A673 (cell line): ENCODE measurements around the gene MAN2A2. TPM values are rescaled to one million over a fixed set of nuclear protein-coding genes. Genes with fewer than 3 reads are reported as not detected.

ENCODE experiments used
- BruUV-seq: library from RNA; stranded (reverse); fragments of 400-500 nt; replicated peaks from 2 replicates; lab custom pipeline; 2021; lab: Mats Ljungman, UMichigan
- CTCF ChIA-PET: fragments of 300-600 bp; sonication (Branson Sonifier 250); formaldehyde crosslinking; loops from one replicate; lab custom pipeline; 2022; ENCODE audit warnings: antibody characterized with exemption; lab: Charles Lee
- POLR2A ChIA-PET: fragments of 300-600 bp; sonication (Branson Sonifier 250); formaldehyde crosslinking; loops from one replicate; lab custom pipeline; 2022; ENCODE audit warnings: antibody characterized with exemption; ENCODE audit not compliant: low non-redundant PET; lab: Charles Lee
- DNase-seq: peaks from one replicate; pipeline ENCODE4 v3.0.0-alpha.2; 2015; ENCODE audit warnings: low spot score
- H3K27ac ChIP-seq: fragments of 200-600 bp; sonication (generic); 2 replicates; pipeline ENCODE4 v1.5.1; 2016; ENCODE audit warnings: mixed run types, low read depth, mild to moderate bottlenecking, mixed read lengths, antibody characterized with exemption, low read length; ENCODE audit not compliant: poor library complexity, severe bottlenecking
- H3K27me3 ChIP-seq: fragments of 200-600 bp; sonication (generic); replicated peaks from 2 replicates; pipeline ENCODE4 v1.6.1; 2017; ENCODE audit warnings: mixed run types, low read depth, mild to moderate bottlenecking, mixed read lengths, antibody characterized with exemption, low read length; ENCODE audit not compliant: insufficient read depth, poor library complexity
- H3K36me3 ChIP-seq: fragments of 200-600 bp; sonication (generic); 2 replicates; pipeline ENCODE4 v1.6.1; 2016; ENCODE audit warnings: mixed run types, mild to moderate bottlenecking, mixed read lengths, antibody characterized with exemption, low read length; ENCODE audit not compliant: insufficient read depth, poor library complexity, severe bottlenecking
- H3K4me1 ChIP-seq: fragments of 200-600 bp; sonication (generic); 2 replicates; pipeline ENCODE4 v1.6.1; 2017; ENCODE audit warnings: mixed run types, mild to moderate bottlenecking, mixed read lengths, antibody characterized with exemption, low read length; ENCODE audit not compliant: insufficient read depth, poor library complexity, severe bottlenecking
- H3K4me3 ChIP-seq: fragments of 200-600 bp; sonication (generic); 2 replicates; pipeline ENCODE4 v1.5.1; 2016; ENCODE audit warnings: low read depth, mixed run types, mild to moderate bottlenecking, mixed read lengths, low read length; ENCODE audit not compliant: poor library complexity, severe bottlenecking
- H3K9me3 ChIP-seq: fragments of 200-600 bp; sonication (generic); 2 replicates; pipeline ENCODE4 v1.6.1; 2016; ENCODE audit warnings: mixed run types, low read depth, mild to moderate bottlenecking, mixed read lengths, antibody characterized with exemption, low read length; ENCODE audit not compliant: poor library complexity, severe bottlenecking
- EZH2 ChIP-seq: fragments of 200-600 bp; sonication (generic); IDR thresholded peaks from 2 replicates; pipeline ENCODE4 v1.6.1; 2017; ENCODE audit warnings: borderline replicate concordance, low read depth, mild to moderate bottlenecking, mixed read lengths, antibody characterized with exemption, low read length; ENCODE audit not compliant: poor library complexity, severe bottlenecking
- intact Hi-C: fragments of 100-400 bp; cut with micrococcal nuclease; formaldehyde crosslinking; loops from one replicate; pipeline ENCODE4 v1.10.0; 2022; ENCODE audit not compliant: unreplicated experiment
- total RNA-seq: library from RNA; stranded (reverse); gene quantifications from 2 replicates; pipeline ENCODE4 v1.2.3, GENCODE V29; 2021
- TF ChIP-seq, protein P1 (sequence below): fragments of 300-800, 200-600 bp; sonication (generic); conservative IDR thresholded peaks from 2 replicates; pipeline ENCODE4 v1.5.1; 2017; ENCODE audit warnings: low read depth, mild to moderate bottlenecking, antibody characterized with exemption, low read length, moderate library complexity, mixed read lengths

MAN2A2 gene
- total RNA-seq, 1 experiment from 2014 or later: 75.7 TPM

GRCh38 chr15:90929246-90930019, 26.3 kb downstream of the MAN2A2 start:
- intact Hi-C loops: loop anchor here (2.0 to 10.0 kb wide), 3 partner anchors 27 to 785 kb away; partner anchors contain the start of gene MAN2A2
- Histone ChIP-seq H3K36me3 (no peaks in the 10 kb centered on the region), H3K9me3 (no peaks in the 10 kb centered on the region), H3K4me3 (peak overlapping the region; percentile 53), H3K27me3 (no peaks in the 10 kb centered on the region), H3K27ac (peak overlapping the region; percentile 86), H3K4me1 (peaks cover 14% of the 10 kb centered on the region)
- ChIA-PET POLR2A (no interaction called here), CTCF (interaction anchor here (1.0 kb wide), 1 partner anchor 27 kb away, joined by 4 read pairs; no protein-coding TSS in a partner anchor)
- TSS peak; percentile 92 for BruUV-seq
- no peak for DNase-seq
- TF ChIP-seq EZH2: no peak
- TF ChIP-seq, protein P1, sequence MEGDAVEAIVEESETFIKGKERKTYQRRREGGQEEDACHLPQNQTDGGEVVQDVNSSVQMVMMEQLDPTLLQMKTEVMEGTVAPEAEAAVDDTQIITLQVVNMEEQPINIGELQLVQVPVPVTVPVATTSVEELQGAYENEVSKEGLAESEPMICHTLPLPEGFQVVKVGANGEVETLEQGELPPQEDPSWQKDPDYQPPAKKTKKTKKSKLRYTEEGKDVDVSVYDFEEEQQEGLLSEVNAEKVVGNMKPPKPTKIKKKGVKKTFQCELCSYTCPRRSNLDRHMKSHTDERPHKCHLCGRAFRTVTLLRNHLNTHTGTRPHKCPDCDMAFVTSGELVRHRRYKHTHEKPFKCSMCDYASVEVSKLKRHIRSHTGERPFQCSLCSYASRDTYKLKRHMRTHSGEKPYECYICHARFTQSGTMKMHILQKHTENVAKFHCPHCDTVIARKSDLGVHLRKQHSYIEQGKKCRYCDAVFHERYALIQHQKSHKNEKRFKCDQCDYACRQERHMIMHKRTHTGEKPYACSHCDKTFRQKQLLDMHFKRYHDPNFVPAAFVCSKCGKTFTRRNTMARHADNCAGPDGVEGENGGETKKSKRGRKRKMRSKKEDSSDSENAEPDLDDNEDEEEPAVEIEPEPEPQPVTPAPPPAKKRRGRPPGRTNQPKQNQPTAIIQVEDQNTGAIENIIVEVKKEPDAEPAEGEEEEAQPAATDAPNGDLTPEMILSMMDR: no peak

GRCh38 chr15:90930861-90931574, 27.9 kb downstream of the MAN2A2 start:
- Histone ChIP-seq H3K27me3 (no peaks in the 10 kb centered on the region), H3K9me3 (no peaks in the 10 kb centered on the region), H3K36me3 (no peaks in the 10 kb centered on the region), H3K4me1 (peaks cover 20% of the 10 kb centered on the region), H3K27ac (peak overlapping the region; percentile 86), H3K4me3 (peak overlapping the region; percentile 96)
- intact Hi-C loops: loop anchor here (2.0 to 10.0 kb wide), 3 partner anchors 28 to 786 kb away; partner anchors contain the start of gene MAN2A2
- no TSS peak for BruUV-seq
- DNase-seq: no peak
- POLR2A ChIA-PET: no interaction called here
- CTCF ChIA-PET: interaction anchor here (0.7 to 2.9 kb wide), 7 partner anchors 28 to 341 kb away, joined by 3 to 9 read pairs (median 5); partner anchors contain the start of gene MAN2A2
- no peak for TF ChIP-seq EZH2
- TF ChIP-seq, protein P1: no peak

DNA sequence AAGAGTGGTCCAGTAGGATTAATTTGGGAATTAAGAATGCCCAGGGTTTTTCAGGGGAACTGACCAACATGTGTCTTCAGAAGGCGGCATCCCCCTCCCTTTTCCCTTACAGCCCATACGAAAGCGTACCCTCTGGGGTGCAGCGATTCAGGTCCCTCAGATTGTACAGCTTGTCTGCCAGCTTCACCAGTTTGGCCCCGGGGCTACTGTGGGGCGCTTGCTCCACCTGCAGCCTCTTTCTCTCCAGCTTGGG, 28.4 kb downstream of the MAN2A2 start:
- Histone ChIP-seq H3K4me1 (peaks cover 25% of the 10 kb centered on the region), H3K36me3 (no peaks in the 10 kb centered on the region), H3K9me3 (no peaks in the 10 kb centered on the region), H3K27ac (peak overlapping the region; percentile 80), H3K27me3 (no peaks in the 10 kb centered on the region), H3K4me3 (peak overlapping the region; percentile 96)
- intact Hi-C loops: loop anchor here (2.0 to 10.0 kb wide), 3 partner anchors 29 to 787 kb away; partner anchors contain the start of gene MAN2A2
- ChIA-PET CTCF (interaction anchor here (0.7 to 2.9 kb wide), 7 partner anchors 29 to 340 kb away, joined by 3 to 9 read pairs (median 5); partner anchors contain the start of gene MAN2A2), POLR2A (no interaction called here)
- DNase-seq: no peak
- BruUV-seq: no TSS peak
- no peak for TF ChIP-seq EZH2
- TF ChIP-seq, protein P1: no peak
